HG03571 (cell line): Measurements from ENCODE around the gene USP35.
A peak's percentile ranks its signal among the peaks of the same experiment; 100 is the strongest.
"Not testable (repeated sequence)": the region's sequence is repeated elsewhere in the genome, so short reads cannot be mapped to it uniquely, and the experiment has no call there.

Experiments used
- ATAC-seq: cut with Tn5 transposase; IDR thresholded peaks from one replicate; pipeline ENCODE4 v1.9.1; 2021; ENCODE audit not compliant: unreplicated experiment

The USP35 gene

DNA sequence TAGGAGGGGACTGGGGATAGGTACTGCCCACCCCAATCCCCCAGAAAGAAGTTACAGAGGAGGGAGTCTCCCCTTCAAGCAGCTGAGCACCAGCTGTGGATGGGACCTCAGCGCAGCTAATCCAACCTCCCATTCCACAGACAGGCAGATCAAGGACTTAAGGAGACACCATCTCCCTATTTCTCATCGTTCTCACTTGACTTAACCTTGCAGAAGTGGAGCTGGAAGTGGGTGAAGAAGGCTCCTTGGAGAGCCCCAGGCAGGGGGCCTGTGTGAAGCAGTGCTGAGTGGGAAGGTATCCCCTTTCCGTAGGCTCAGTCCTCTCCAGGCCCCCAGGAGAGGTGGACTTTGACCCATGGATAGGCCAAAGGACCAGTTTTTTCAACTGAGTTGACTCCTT is 27.3 kb downstream of the USP35 start:
- ATAC-seq = no peak

DNA sequence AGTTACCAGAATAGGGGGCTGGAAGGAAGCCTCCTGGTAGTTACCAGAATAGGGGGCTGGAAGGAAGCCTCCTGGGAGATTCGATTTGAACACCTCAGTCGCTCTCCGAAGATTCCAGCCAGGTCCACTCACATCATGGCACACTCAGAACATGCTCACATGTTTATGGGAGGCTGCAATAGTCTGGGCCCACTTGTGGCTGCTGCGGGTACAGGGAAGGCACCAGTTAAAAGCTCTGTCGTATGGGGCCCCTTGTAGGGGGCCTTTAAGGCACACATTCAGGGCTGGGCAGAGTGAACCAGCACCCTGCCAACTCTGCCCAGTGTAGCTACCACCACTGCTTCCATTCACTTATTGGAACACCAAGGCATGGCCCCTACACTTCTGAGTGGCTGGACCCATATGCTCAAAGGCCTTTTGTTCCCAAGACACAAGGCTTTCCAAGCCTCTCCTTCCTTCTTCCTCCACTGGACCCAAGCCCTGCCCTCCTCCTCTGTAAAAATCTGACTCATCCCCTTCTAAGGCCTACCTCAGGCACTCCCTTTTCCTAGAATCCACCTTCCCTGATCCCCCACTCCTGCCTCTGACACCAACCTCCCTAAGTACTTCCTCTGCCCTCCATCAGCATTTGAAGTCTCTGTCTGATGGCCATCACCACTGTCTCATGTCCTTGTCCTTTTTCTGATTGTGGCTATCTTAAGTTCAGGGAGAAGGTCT is 28.0 kb downstream of the USP35 start:
- no peak for ATAC-seq

DNA sequence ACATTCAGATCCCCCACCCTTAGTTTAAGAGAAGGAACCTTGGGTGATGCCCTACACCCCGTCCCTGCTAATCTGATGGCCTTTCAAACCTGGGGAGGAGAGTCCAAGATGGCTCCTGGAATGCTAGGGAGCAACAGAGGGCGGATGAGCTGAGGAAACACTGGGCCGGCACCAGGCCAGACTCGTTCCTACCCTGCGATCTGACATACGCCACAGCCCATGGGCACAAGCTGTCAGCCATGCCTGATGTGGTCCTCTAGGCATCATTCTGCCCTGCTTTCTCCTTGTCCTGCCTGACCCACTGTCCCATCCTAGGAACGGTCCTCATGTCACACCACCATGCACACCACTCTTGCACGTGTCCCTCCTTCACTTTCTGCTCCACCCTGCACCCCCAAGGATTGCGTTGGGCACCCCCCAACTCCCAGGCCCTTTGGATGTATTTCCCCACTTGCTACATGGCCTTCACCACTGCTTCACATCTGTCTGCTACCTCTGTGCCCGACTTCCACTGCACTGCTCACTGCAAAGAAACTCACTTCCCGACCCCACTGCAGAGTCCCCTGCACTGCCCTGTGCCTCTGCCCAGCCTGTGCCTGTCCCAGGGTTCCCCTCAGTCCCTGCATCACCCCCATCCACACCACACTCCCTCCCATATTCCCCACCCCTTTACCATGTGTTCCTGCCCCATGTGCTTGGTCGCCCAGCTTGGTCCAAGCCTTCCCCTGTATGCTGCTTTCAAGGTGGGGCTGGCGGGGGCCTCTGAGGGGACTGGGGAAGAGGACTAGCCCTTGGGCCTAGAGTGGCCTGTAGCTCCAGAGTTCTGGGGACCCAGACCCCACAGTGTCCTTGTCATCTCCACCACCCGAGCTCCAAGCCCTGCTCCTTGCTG is 29.2 kb downstream of the USP35 start:
- ATAC-seq = no peak

DNA sequence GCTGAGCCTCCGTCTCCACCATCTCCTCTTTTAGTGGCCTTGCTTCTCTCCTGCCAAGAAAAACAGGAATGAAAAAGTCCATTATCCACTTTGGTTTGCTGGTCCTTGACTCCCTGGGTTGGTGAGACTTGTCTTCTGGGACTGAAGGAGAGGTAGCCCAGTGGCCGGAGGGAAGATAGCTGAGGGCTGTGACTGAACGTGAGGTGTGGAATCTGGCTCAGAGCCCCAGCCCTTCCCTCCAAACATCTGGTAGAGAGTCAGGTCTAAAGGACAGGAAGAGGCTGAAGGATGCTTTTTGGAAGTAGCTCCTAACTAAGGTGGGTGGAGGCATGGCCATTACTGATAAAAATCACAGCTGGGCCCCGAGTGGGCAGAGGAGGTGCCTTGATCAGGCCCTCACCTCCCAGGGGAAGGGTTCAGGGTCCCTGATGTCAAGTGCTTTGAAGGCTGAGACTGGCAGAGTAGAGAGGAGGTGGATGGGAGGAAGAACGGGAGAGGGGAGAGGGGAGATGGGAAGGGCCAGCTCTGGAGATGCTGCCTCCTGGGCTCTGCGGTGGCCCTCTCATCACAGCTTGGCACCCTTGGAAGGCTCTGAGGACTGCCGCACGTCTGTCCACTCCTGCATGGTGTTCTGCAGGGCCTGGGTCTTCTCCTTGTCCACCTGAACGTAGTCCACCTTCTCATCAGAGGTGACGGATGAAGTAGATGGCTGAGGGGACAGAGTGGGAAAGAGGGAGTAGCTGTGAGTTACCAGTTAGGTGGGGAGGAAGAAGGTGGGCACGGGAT is 30.2 kb downstream of the USP35 start:
- ATAC-seq = no peak

DNA sequence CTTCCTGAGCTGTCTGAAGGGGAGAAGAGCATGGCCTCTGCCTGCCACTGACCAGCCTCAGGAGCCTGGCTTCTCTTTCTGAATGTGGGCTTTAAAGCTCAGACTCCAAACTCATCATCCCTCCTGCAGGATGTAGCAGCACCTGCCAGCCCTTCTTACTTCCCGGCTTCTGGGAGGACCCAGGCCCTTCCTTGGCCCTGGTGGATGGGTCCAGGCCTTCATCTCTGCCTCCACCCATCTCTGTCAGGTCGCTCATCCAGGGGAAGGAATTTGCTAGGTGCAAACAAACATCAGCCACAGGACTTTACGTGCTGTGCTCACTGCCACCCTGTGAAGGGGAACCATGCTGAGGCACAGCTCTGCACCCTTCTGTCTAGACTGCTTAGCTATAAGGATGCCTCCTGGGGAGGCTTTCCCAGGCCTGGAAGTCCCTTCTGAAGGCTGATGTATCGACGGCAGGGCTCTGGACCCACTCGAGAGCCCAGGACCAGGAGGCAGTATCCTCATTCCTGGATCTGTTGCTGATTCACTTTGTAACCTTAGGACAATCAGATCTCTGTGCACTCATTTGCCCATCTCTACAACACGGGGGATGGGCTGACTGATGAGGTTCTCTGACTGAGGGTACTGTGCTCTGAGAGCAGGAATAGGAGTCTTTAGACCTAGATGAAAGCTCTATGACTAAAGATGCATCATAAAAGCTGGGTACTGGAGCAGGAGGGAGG is 30.9 kb downstream of the USP35 start:
- ATAC-seq = no peak

DNA sequence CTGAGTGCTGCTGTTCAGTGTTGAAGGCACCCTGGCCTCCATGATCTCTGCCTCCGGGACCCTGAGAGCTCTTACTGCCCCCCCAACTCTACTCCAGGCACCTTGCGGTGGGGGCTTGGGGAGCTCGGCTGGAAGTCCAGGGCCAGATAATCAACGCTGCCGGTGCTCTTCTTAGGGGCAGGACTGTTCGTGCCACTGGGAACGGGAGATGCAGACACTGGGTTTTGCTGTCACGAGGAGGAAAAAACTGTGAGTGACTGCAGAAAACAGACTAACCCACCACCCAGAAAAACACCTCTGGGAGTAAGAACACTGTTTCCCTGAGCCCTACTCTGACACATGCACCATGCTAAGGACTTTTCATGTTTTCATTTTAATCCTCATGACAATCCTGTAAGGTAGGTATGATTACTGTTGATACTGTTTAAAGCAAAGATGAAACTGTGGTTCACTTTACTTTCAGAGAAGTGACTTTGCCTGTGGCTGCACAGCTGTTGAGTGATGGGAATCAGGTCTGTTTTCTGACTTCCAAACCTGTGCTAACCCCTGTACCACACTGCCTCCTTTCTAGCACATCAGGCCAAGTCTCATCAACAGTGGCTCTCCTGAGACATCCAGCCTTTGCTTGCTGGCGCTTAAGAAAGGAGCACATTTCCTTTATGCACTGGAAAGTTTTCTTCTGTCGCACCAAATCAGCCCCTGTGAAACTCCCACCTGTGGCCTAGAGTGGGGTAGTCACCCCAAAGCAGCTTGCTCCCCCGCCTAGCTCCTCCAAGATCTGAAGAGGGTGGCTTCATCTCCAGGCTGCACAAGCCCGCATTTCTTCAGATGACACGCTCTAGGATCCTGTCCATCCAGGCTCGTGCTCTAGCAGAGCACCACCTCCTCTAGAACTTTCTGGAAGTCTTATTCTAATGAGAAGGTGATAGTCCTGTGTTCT is 31.8 kb downstream of the USP35 start:
- ATAC-seq = no peak

DNA sequence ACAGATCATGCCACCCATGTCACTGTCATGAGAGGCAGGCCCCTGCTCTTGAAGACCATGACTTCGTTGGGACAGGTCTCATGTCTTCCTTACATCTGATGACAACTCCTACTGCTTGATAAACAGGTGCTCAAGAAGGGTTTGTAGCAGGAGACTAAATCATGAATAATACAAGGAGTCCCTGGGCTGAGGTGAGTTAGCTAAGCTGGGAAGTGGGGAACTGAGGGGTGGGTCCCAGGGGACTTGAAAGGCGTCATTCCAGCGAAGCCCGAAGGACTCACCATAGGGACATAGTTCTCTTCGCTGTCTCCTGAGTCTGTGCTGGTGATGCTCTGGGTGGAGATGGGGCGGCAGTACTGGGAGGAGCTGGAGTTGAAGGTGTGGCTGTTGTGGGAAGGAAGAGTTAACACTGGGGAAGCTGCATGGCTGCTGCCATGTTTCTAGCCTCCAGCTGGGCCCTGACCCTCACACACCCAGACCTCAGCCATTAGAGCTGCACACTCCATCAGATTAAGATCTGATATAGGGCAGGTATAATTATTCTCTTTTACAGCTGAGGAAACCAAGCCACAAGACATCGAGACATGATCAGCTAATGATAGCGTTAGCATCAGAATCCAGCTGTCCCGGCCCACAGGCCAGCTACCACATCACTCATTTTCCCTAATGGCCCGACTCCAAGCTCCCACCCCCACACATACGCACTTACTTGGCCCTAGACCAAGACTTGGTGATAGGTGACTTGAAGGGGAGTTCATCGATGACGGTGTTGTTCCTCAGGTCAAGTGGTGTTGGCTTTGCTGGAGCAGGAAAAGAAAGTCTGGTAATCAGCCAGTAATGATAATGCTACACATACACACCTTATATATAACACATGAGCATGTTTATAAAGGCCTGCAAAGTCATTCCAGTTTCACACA is 32.9 kb downstream of the USP35 start:
- ATAC-seq = no peak

DNA sequence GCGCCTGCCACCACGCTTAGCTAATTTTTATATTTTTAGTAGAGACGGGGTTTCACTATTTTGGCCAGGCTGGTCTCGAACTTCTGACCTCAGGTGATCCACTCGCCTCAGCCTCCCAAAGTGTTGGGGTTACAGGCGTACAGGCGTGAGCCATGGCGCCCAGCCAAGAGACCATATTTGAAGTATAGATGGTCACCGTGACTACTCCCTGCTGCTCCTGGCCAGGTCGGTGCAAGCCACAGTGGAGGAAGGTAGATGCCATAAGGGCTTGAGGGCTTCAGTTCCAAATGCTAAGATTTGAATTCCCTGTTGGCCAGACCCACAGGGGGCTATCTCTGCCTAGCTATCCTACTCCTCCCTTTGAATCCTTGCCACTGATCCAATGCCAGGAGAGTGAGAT is 34.0 kb downstream of the USP35 start:
- not testable (repeated sequence) for ATAC-seq

DNA sequence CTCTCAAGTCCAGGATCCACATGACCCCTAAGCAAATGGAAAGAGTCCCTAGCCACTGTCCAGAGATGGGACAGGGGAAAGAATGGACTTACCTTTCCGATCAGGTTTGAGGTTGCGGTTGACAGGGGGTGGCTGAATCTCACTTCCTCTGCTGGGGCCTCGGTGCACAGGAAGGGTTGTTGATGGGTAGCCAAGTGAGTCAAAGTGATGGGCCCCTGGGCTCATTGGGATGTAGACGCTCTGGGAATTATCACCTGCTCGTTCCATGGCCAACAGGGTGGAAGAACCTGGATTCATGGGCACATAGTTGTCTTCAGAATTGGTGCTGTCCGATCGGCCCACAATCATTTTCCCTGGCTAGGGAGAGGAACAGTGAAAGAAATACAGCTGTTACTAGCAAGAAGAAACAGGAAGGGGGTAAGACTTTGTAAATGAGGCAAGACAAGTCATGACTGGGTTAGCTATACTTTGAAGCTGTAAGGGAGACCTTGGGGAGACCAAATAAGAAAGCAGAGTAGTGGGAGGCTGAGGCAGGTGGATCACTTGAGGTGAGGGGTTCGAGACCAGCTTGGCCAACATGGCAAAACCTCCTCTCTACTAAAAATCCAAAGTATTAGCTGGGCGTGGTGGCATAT is 34.7 kb downstream of the USP35 start:
- ATAC-seq = peak; percentile 84

DNA sequence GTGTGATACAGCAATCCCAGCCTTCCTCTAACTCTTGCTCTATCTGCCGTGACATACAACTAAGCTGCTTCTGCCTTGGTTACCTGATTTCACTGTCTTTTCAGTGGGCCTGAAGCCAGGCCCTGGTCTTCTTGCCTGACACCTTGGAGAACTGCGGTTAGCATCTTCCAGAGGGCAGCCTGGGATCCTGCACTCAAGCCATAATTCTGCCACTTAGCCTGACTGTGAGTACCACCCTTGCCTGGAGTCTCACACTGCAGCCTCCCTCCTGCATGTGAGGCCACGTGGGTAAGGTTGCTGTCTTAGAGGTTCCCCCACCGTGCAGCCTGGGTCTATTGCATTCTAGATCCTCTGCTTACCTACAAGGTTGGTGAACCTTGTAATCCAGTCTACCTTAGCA is 35.8 kb downstream of the USP35 start:
- ATAC-seq = no peak

DNA sequence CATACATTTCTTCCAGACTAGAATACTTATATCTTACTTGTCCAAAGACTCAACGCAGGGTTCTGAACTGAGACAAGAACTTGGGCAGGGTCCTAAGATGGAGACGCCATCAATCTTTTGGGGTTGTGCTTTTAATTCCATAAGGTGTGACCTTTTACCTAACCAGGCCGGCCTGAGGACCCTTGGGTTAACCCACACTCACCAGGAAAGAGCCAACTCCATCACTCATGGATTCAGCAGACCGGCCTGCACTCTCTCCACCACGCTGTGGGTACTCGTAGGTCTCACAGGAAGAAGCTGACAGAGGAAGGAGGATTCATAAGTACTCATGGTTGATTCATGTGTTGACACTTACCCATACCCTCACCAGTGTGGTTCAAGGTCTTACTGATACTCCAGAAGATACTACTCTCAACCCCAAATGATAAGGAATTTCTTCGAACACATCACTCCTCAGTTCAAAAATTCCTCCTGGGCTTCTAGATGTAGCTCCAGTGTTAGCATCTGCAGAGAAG is 36.2 kb downstream of the USP35 start:
- ATAC-seq = no peak

DNA sequence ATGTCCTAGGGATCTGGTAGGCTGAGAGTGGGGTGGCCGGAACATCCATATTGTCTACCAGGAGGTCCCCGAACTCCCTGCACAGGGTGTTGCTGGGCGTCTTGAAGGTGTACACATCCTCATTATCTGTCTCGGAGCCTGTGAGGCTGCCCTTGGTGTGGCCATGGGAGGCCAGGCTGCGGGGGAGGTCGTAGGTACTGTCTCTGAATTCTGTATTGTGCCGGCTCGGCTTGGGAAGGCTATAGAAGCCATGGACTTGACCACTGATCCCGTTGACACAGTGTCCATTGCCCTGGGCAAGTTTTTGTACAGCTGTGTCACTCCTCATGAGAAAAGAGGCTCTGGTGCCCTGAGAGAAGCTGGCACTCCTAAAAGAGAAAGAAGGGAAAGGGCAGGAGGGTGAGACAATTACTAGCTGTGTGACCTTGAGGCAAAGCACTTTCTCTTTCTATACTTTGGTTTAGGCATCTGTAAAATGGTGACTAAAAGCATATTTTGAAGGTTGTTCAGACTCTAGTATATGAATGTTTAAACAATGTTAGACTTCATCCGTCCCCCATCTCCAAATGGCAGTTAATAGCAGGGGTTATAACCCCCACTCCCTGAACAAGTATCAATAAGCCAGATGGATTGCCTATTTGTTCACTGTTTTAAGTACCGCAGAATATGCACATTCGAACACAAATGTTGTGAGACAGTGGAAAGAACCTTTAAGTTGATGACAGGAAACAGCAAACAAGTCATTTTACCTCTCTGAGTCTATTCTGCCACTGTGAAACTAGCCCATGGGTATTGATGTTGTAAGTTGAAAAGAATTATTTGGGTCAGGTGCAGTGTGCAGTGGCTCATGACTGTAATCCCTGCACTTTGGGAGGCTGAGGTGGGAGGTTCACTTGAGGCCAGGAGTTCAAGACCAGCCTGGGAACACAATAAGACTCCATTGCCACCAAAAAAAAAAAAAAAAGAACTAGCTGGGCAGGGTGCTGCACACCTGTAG is 38.3 kb downstream of the USP35 start:
- no peak for ATAC-seq

DNA sequence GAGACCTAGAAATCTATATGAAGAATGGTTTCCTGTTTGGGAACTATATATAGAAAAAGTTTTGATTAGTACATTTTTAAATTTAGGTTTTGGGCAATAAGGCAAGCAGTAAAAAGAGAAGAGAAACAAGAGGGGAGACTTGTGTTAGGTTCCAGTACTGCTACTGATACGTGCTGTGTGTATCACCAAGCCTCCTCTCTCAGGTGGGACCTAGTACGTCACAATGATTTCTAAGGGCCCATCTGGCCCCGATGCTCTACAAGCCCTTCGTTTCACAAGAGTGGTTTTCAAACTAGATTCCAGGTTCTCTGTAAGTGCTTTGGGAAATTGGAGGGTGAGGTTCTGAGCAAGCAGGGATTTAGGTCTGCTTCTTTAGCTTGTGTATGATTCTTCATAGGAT is 39.2 kb downstream of the USP35 start:
- ATAC-seq = no peak

DNA sequence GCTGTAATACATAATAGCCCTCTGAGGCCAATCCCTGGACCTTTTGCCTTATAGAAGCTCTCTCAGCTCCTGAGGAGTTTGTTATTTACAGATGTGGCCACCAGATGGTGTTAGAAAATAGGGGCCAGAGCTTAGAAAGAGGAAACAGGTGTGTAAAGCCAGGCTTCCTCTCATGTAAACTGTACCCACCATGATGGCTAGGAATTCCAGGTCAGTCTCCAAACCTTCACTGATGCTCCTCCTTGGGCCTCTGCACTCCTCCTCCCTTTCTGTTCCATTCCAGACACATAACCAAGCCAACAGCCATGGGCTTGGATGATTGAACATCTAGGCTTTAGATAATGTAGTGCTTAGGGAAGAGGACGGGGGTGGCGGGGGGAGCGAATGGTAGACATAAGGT is 39.7 kb downstream of the USP35 start:
- peak; percentile 50 for ATAC-seq

DNA sequence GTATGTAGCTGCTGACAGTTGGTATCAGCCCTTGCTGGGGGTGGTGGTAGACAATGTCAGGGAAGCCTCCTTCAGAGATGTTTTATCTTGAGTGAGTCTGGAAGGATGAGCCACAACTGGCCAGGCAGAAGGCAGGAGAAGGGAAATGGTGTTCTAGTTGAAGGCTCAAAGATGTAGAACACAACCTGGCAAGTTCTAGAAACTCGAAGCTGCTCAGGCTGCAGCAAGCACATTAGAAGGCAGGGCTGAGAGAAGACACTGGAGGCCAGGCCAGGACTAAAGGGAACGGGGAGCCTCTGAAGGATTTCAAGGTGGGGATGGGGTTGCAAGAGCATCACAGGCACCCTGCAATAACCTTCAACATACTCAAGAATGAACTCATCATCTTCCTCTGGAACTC is 40.4 kb downstream of the USP35 start:
- ATAC-seq = no peak

DNA sequence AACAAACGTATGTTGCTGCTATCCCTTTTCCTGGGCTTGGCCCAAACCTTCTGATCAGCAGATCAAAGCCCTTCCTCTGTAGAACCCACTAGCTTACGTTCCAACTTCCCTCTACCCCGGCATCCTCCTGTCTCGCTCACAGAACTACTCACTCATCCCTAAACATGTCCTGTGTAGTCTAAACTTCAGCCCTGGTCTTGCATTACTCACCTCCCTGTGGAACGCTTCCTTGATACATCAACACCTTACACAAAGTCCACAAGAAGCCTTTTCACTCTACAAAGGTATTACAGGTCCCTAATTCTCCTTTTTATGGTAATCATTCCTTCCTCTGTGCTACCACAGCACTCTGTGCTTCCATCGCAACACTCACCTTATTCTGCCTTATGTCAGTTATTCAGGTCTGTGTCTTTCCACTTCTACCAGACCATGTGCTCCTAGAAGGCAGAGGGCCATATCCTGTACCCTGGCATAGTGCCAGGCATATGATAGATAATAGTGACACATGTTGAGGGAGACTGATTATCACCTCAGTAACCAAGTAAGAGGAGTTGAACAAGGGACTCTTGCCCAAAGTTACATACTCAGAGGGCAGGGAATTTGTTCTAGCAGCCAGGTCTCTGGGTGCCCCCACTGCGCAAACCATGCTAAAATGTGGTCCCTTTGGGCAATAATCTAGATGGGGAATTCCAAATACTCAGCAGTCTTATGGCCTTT is 41.6 kb downstream of the USP35 start:
- no peak for ATAC-seq
